ENCODE measurements around the gene NPRL2.

The NPRL2 gene

GRCh38 chr3:50340147-50340447, 10.5 kb downstream of the NPRL2 start:
- peak overlapping the region; percentile 98 to 99 for H3K27ac ChIP-seq
- H3K4me3 ChIP-seq = peak overlapping the region; percentile 55 to 62
- no peaks in the 10 kb centered on the region for H3K27me3 ChIP-seq
- H3K9me3 ChIP-seq = no peaks in the 10 kb centered on the region
- H3K36me3 ChIP-seq = no peaks in the 10 kb centered on the region
- TF ChIP-seq CTCF (IDR thresholded peaks at IDR 0.05) = no peak
- DNase-seq = no peak
- intact Hi-C loops (cut with DNase I; ENCODE audit: low total_unique reads) = loop anchor here (10.0 kb wide), 1 partner anchor 1635 kb away; the partner anchor contains the start of genes ABHD14A and ABHD14B
- H3K4me1 ChIP-seq = peaks cover 0 to 59% (median 43%) of the 10 kb centered on the region in 4 donors

- no peak for TF ChIP-seq CTCF (IDR thresholded peaks at IDR 0.05)
- H3K27ac ChIP-seq = peak overlapping the region; percentile 98 to 99
- no peaks in the 10 kb centered on the region for H3K9me3 ChIP-seq
- peaks cover 0 to 60% (median 46%) of the 10 kb centered on the region in 4 donors for H3K4me1 ChIP-seq
- H3K36me3 ChIP-seq = no peaks in the 10 kb centered on the region
- no peak for DNase-seq
- peak overlapping the region; percentile 55 to 62 for H3K4me3 ChIP-seq
- intact Hi-C loops (cut with DNase I; ENCODE audit: low total_unique reads) = loop anchor here (10.0 kb wide), 1 partner anchor 1635 kb away; the partner anchor contains the start of genes ABHD14A and ABHD14B
- no peaks in the 10 kb centered on the region for H3K27me3 ChIP-seq
These were observed 11.0 kb downstream of the NPRL2 start for GRCh38 chr3:50339485-50340146.

- H3K36me3 ChIP-seq = no peaks in the 10 kb centered on the region
- H3K4me1 ChIP-seq = peaks cover 0 to 67% (median 52%) of the 10 kb centered on the region in 4 donors
- H3K4me3 ChIP-seq = no peak overlapping the region
- DNase-seq = no peak
- H3K27me3 ChIP-seq = no peaks in the 10 kb centered on the region
- intact Hi-C loops (cut with DNase I; ENCODE audit: low total_unique reads) = no loop called here
- TF ChIP-seq CTCF (IDR thresholded peaks at IDR 0.05) = no peak
- H3K27ac ChIP-seq = peak overlapping the region; percentile 98 to 99
- H3K9me3 ChIP-seq = no peaks in the 10 kb centered on the region
These were observed 11.6 kb downstream of the NPRL2 start for GRCh38 chr3:50338965-50339364.

GRCh38 chr3:50337175-50337861, 13.3 kb downstream of the NPRL2 start:
- intact Hi-C loops (cut with DNase I; ENCODE audit: low total_unique reads) = no loop called here
- H3K4me1 ChIP-seq = peaks cover 0 to 80% (median 59%) of the 10 kb centered on the region in 4 donors
- H3K27ac ChIP-seq = peak overlapping the region; percentile 98 to 99

More at GRCh38 chr3:50337175-50337861, 13.3 kb downstream of the NPRL2 start:
- peak overlapping the region; percentile 87 to 94 for H3K4me3 ChIP-seq
- TF ChIP-seq CTCF (IDR thresholded peaks at IDR 0.05) = no peak
- no peaks in the 10 kb centered on the region for H3K9me3 ChIP-seq
- H3K36me3 ChIP-seq = peaks cover 0 to 2% (median under 1%) of the 10 kb centered on the region in 3 donors
- peak; percentile 99 to 100 for DNase-seq
- no peaks in the 10 kb centered on the region for H3K27me3 ChIP-seq
